Osteoblast (primary cell): Measurements from ENCODE around the gene CHST5. TPM values are rescaled to one million over a fixed set of nuclear protein-coding genes. Genes with fewer than 3 reads are reported as not detected.
A peak's percentile ranks its signal among the peaks of the same experiment; 100 is the strongest.
"Not testable (repeated sequence)": the region's sequence is repeated elsewhere in the genome, so short reads cannot be mapped to it uniquely, and the experiment has no call there.

Experiments used
- DNase-seq: peaks from one replicate; pipeline ENCODE4 v3.0.0; 2011; ENCODE audit warnings: low spot score, mixed read lengths; ENCODE audit not compliant: insufficient read length; ENCODE audit errors: missing footprints
- H2AFZ ChIP-seq: 2 replicates; pipeline ENCODE4 v1.6.0; 2011; ENCODE audit warnings: mild to moderate bottlenecking, low read length
- H3K27ac ChIP-seq: 2 replicates; pipeline ENCODE4 v1.5.1; 2011; ENCODE audit warnings: mild to moderate bottlenecking, low read depth, low read length, moderate library complexity
- H3K27me3 ChIP-seq: 2 replicates; pipeline ENCODE4 v1.6.0; 2012; ENCODE audit warnings: mild to moderate bottlenecking, control low read depth, inconsistent platforms, low read length, moderate library complexity; ENCODE audit not compliant: insufficient read depth
- H3K36me3 ChIP-seq: 2 replicates; pipeline ENCODE4 v1.5.1; 2011; ENCODE audit warnings: mild to moderate bottlenecking, low read length, control low read depth, moderate library complexity; ENCODE audit not compliant: insufficient read depth
- H3K4me1 ChIP-seq: 2 replicates; pipeline ENCODE4 v1.5.1; 2011; ENCODE audit warnings: mild to moderate bottlenecking, low read length, control low read depth, moderate library complexity; ENCODE audit not compliant: insufficient read depth
- H3K4me2 ChIP-seq: 2 replicates; pipeline ENCODE4 v1.6.0; 2011; ENCODE audit warnings: mild to moderate bottlenecking, low read length; ENCODE audit not compliant: insufficient read depth
- H3K4me3 ChIP-seq: fragments of 200-600 bp; sonication (generic); 3 replicates; pipeline ENCODE4 v1.5.1; 2012; ENCODE audit warnings: mild to moderate bottlenecking, low read length, inconsistent platforms; ENCODE audit not compliant: insufficient read depth
- H3K79me2 ChIP-seq: 2 replicates; pipeline ENCODE4 v1.6.0; 2012; ENCODE audit warnings: mild to moderate bottlenecking, low read length, control low read depth, inconsistent platforms; ENCODE audit not compliant: insufficient read depth
- H3K9me3 ChIP-seq: 2 replicates; pipeline ENCODE4 v1.5.1; 2011; ENCODE audit warnings: low read depth, low read length, control low read depth
- H4K20me1 ChIP-seq: 2 replicates; pipeline ENCODE4 v1.6.0; 2012; ENCODE audit warnings: mild to moderate bottlenecking, low read length, control low read depth; ENCODE audit not compliant: insufficient read depth
- total RNA-seq: library from RNA; depleted of rRNA; stranded (reverse); fragments of >200 nt; gene quantifications from 2 replicates; pipeline ENCODE4 v1.2.3, GENCODE V29; 2012
- TF ChIP-seq, protein P1 (sequence below): IDR thresholded peaks from 2 replicates; pipeline ENCODE4 v1.5.1; 2011; ENCODE audit warnings: mild to moderate bottlenecking, low read depth, low read length, moderate library complexity; ENCODE audit errors: extremely low read depth

The CHST5 gene
- total RNA-seq, 1 donor = not detected

DNA sequence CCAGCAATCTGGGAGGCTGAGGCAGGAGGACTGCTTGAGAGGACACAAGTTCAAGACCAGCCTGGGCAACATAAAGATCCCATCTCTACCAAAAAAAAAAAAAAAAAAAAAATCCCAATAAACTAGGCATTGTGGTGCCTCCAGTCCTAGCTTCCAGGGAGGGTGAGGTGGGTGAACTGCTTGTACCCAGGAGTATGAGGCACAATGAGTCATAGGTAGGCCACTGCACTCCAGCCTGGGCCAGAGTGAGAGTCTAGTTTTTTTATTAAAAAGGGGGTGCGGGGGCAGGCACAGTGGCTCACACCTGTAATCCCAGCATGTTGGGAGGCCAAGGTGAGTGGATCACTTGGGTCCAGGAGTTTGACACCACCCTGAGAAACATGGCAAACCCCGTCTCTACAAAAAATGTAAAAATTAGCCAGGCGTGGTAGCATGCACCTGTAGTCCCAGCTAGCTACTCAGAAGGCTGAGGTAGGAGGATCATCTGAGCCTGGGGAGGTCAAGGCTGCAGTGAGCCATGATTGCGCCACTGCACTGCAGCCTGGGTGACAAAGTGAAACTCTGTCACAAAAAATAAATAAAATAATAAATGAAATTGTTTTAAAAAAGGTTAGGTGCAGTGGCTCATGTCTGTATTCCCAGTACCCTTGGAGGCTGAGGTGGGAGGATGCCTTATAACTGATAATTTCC, 32.8 kb downstream of the CHST5 start:
- Histone ChIP-seq H3K9me3 (no peaks in the 10 kb centered on the region), H3K4me1 (peaks cover 12% of the 10 kb centered on the region), H4K20me1 (no peaks in the 10 kb centered on the region), H3K4me3 (no peak overlapping the region), H3K79me2 (no peaks in the 10 kb centered on the region), H3K36me3 (no peaks in the 10 kb centered on the region), H3K27me3 (no peaks in the 10 kb centered on the region), H3K4me2 (no peak overlapping the region), H3K27ac (no peak overlapping the region), H2AFZ (no peak overlapping the region)
- DNase-seq = no peak
- TF ChIP-seq, protein P1, sequence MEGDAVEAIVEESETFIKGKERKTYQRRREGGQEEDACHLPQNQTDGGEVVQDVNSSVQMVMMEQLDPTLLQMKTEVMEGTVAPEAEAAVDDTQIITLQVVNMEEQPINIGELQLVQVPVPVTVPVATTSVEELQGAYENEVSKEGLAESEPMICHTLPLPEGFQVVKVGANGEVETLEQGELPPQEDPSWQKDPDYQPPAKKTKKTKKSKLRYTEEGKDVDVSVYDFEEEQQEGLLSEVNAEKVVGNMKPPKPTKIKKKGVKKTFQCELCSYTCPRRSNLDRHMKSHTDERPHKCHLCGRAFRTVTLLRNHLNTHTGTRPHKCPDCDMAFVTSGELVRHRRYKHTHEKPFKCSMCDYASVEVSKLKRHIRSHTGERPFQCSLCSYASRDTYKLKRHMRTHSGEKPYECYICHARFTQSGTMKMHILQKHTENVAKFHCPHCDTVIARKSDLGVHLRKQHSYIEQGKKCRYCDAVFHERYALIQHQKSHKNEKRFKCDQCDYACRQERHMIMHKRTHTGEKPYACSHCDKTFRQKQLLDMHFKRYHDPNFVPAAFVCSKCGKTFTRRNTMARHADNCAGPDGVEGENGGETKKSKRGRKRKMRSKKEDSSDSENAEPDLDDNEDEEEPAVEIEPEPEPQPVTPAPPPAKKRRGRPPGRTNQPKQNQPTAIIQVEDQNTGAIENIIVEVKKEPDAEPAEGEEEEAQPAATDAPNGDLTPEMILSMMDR = no peak

DNA sequence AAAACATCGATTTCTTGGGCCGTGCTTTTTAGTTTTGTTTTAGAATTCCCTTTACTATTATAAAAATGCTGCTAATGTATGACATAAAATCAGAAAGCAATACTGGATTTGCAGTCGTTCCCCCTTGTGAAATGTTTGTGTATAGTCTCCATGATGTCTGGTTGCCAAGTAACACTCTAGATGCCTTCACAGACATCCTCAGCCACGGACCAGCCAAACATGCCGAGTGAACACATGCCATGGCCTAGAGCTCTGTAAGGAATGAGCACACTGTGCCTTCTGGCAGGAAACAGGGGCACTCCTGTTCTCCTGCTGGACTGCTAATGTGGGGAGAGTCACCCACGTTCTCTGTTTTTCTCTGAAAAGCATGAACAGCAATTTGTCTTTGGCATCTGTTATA, 34.1 kb downstream of the CHST5 start:
- not testable (repeated sequence) for H3K9me3 ChIP-seq, H3K4me3 ChIP-seq, H4K20me1 ChIP-seq, H3K27me3 ChIP-seq, H3K36me3 ChIP-seq, H3K79me2 ChIP-seq
- Histone ChIP-seq H3K27ac (peak overlapping the region; percentile 20), H3K4me2 (peak overlapping the region; percentile 11), H3K4me1 (peaks cover 11% of the 10 kb centered on the region), H2AFZ (peak overlapping the region; percentile 25)
- DNase-seq = peak; percentile 76

DNA sequence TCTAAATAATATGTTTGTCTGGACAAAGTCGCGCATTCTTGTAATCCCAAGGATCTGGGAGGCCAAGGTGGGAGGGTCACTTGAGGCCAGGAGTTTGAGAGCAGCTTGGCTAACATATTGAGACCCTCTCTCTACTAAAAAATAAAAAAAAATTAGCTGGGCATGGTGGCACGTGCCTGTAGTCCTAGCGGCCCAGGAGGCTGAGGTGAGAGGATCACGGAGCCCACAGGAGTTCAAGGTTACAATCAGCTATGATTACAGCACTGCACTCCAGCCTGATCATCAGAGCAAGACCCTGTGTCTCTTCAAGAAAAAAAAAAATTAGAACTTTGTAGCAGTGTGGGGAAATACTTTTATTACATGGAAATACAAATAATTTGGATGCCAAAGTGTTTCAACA, 34.5 kb downstream of the CHST5 start:
- H3K79me2 ChIP-seq = no peaks in the 10 kb centered on the region
- H3K4me2 ChIP-seq = peak overlapping the region; percentile 11
- H3K4me1 ChIP-seq = peaks cover 6% of the 10 kb centered on the region
- peak overlapping the region; percentile 20 for H3K27ac ChIP-seq
- DNase-seq = no peak
- TF ChIP-seq, protein P1 = no peak
- no peaks in the 10 kb centered on the region for H4K20me1 ChIP-seq
- no peaks in the 10 kb centered on the region for H3K9me3 ChIP-seq
- H3K36me3 ChIP-seq = no peaks in the 10 kb centered on the region
- H2AFZ ChIP-seq = no peak overlapping the region
- no peaks in the 10 kb centered on the region for H3K27me3 ChIP-seq
- no peak overlapping the region for H3K4me3 ChIP-seq

DNA sequence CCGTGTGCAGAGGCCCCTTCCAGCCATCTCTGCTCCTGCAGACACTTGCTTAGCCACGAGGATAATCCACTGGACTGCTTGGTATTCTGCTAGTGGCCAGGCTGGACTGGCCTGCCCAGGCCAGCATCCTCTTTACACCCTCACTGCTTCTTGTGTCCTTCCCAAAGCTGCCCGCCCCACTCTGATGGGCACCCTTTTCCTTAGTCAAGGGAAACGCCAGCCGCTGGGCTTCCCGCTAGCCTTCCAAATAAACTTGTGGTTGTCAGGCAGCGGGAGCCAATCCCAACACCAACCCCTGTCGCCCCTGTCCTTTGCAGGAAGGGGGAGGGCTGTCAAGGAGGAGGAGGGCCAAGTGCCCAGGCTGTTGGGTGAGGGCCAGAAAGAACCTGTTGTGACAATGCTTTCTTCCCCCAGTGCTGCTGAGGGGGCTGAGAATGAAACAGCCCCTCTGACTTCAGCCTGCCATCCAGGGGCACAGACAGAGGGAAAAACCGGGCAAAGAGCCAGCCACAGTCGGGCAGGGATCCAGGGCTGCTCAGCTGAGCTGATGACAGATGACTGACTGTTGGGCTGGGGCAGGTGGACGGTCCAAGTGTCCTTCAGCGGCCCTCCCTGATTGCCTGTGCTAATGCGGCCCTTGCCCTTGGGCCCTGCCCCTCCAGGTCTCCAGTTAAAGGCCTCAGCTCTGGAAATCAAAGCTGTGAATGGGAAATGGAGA, 37.1 kb downstream of the CHST5 start:
- H3K9me3 ChIP-seq, H3K36me3 ChIP-seq, H3K79me2 ChIP-seq, H3K4me2 ChIP-seq, H3K4me3 ChIP-seq, DNase-seq, H4K20me1 ChIP-seq, H3K27ac ChIP-seq, H3K27me3 ChIP-seq, H3K4me1 ChIP-seq: not testable (repeated sequence)
- H2AFZ ChIP-seq = peak overlapping the region; percentile 15

DNA sequence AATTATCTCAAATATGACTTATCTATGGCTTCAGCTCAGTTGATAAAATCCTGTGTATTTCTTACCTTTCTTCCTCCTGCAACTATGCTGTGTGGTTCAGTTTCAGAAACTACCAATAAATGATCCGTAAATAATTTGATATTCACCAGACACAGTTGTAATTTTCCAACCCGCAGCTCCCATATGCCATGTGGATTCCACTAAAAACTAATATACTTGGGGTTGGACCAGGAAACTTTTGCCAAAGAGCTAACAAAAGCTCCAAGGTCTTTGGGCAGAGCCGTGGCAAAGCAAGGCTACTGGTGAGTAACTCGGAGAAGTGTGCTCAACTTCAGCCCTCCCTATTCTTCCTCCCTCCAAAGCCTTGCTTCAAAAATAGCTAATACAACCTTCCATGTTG, 38.4 kb downstream of the CHST5 start:
- Histone ChIP-seq H3K4me3 (no peak overlapping the region), H3K4me2 (no peak overlapping the region), H3K4me1 (no peaks in the 10 kb centered on the region), H3K27ac (no peak overlapping the region), H3K79me2 (no peaks in the 10 kb centered on the region), H3K36me3 (no peaks in the 10 kb centered on the region), H3K9me3 (no peaks in the 10 kb centered on the region), H2AFZ (no peak overlapping the region), H4K20me1 (no peaks in the 10 kb centered on the region), H3K27me3 (peaks cover 2% of the 10 kb centered on the region)
- TF ChIP-seq, protein P1 = no peak
- DNase-seq = no peak
